LNCaP clone FGC (cell line): ENCODE measurements around the gene WDFY2.

Experiments
- DNase-seq: peaks from one replicate; pipeline ENCODE4 v3.0.0-alpha.2; 2011; ENCODE audit warnings: low read depth
- H3K4me3 ChIP-seq: 2 replicates; pipeline ENCODE4 v1.5.1; 2011; ENCODE audit warnings: mild to moderate bottlenecking, low read depth, low read length, control low read depth
- TF ChIP-seq, protein P1 (sequence below): IDR thresholded peaks from 2 replicates; pipeline ENCODE4 v1.5.1; 2012; ENCODE audit warnings: mild to moderate bottlenecking; ENCODE audit not compliant: control insufficient read depth, insufficient read depth; ENCODE audit errors: extremely low read depth

WDFY2 gene

DNA sequence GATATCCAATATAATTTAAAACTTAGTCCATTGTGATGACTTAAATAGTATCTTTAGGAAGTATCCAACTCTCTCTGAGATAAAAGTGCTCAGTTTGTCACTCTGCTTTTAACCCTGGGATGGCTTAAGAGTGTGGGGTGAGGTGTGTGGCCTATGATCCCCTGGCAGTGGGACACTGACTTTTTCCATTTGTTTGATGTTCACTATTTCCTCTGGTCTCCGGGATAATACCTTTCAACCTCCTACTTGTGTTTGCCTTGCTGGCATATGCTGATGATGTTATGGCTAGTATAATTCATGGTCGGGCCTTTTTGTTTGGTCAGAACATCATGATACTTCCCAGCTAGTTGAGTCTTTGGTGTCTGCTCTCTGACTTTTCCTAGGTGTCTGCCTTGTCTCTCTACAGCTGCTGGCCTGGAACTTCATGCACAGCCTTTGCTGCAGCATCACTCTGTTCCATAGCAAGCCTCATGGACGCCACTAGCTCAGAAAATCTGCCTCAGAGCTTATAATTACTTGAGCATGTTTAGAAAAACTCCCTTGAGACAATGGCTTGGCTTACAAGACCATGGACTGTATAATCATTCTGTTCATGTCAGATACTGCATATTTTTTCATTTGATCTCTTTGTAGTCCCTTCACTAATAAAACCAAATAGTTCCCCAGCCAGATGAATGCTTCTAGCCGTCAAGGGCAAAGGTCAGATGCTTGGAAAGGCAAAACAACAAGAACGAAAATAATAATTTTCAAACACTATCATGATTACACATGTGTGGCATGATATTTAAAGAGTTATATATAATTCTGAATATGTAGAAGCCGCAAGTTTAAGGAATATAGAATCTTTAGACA is 75.2 kb downstream of the WDFY2 start:
- no peak for DNase-seq
- TF ChIP-seq, protein P1, sequence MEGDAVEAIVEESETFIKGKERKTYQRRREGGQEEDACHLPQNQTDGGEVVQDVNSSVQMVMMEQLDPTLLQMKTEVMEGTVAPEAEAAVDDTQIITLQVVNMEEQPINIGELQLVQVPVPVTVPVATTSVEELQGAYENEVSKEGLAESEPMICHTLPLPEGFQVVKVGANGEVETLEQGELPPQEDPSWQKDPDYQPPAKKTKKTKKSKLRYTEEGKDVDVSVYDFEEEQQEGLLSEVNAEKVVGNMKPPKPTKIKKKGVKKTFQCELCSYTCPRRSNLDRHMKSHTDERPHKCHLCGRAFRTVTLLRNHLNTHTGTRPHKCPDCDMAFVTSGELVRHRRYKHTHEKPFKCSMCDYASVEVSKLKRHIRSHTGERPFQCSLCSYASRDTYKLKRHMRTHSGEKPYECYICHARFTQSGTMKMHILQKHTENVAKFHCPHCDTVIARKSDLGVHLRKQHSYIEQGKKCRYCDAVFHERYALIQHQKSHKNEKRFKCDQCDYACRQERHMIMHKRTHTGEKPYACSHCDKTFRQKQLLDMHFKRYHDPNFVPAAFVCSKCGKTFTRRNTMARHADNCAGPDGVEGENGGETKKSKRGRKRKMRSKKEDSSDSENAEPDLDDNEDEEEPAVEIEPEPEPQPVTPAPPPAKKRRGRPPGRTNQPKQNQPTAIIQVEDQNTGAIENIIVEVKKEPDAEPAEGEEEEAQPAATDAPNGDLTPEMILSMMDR: no peak
- H3K4me3 ChIP-seq: no peak overlapping the region

DNA sequence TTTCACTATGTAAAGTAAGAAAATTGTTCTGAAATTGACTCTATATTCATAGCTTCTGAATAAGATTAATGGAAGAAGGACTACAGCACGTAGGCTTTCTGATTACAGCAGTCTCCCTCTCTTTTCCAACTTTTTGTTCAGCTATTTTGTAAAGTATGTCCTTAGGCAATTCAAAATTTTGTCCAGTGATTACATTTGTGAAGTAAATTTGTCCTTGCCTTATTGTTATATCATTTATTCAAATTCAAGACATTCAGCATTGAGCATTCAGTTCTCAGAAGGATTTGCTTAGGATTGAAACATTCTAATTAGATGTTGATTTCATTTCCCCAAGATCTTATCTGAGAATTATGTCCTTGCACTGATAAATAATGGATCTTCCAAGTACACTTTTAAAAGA is 76.6 kb downstream of the WDFY2 start:
- DNase-seq: no peak
- H3K4me3 ChIP-seq: no peak overlapping the region
- TF ChIP-seq, protein P1: no peak

GRCh38 chr13:51663973-51664957 is 80.0 kb downstream of the WDFY2 start:
- no peak for DNase-seq
- TF ChIP-seq, protein P1: no peak
- H3K4me3 ChIP-seq: no peak overlapping the region

DNA sequence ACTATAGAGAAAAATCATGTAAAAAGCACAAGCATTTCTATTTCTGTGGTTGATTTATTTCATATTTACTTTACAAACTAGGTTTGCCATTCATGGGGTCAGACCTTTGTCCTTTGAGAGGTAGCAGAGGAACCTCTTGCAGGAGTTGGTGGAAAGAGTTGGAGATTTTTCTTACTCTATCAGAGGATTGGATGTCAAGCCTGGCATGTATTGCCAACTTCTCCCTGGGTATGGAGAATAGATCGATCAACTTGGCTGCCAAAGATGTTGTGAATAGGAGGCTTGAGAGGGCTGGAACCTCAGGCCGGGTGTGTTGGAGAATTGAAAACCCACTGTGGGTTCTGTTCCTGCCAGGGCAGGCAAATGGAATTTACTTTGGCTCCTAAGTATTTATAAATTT is 81.2 kb downstream of the WDFY2 start:
- TF ChIP-seq, protein P1: no peak
- DNase-seq: no peak
- H3K4me3 ChIP-seq: no peak overlapping the region

DNA sequence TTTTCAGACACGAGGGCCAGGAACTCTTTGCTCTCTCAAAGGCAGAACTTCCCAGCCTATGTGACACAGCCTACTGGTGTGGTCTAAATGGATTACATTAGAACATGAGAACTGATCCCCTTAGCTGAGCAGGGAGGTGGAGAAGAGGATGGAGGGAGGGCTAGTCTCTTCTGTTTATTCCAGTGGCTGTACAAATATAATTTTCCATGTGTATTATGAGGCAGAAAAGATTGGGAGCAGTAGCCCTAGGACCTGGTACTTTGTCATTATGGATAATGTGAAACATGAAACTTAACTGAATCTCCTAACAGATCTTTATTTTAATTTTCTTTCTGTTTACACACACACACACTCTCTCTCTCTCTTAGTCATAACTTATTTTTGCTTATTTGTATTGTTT is 82.1 kb downstream of the WDFY2 start:
- H3K4me3 ChIP-seq: no peak overlapping the region
- no peak for DNase-seq
- TF ChIP-seq, protein P1: no peak

GRCh38 chr13:51666839-51667238 is 82.6 kb downstream of the WDFY2 start:
- H3K4me3 ChIP-seq: no peak overlapping the region
- no peak for DNase-seq
- TF ChIP-seq, protein P1: no peak
